Liver (tissue), 3 donors: Measurements from ENCODE around the gene SAMD8.
"Not testable (repeated sequence)": the region's sequence is repeated elsewhere in the genome, so short reads cannot be mapped to it uniquely, and the experiment has no call there.

ENCODE experiments used
- EGR1 ChIP-seq, 2 donors: IDR thresholded peaks; 2 replicates each; pipeline ENCODE4 v1.6.1; 2016 to 2018; ENCODE audit warnings: antibody characterized with exemption in 2 of 2, low read depth in 2 of 2
- GABPA ChIP-seq, 2 donors: IDR thresholded peaks in 1 of 2; conservative IDR thresholded peaks in 1 of 2; 2 replicates each; pipeline ENCODE4 v1.6.1; 2016; ENCODE audit warnings: antibody characterized with exemption in 2 of 2, mild to moderate bottlenecking in 1 of 2, moderate library complexity in 1 of 2
- JUND ChIP-seq, 2 donors: IDR thresholded peaks; 2 replicates each; pipeline ENCODE4 v1.6.1; 2016; ENCODE audit warnings: antibody characterized with exemption in 2 of 2
- NR2F2 ChIP-seq: IDR thresholded peaks from 2 replicates; pipeline ENCODE4 v1.6.1; 2016; ENCODE audit warnings: antibody characterized with exemption
- RAD21 ChIP-seq, 2 donors: IDR thresholded peaks; 2 replicates each; pipeline ENCODE4 v1.6.1; 2016; ENCODE audit warnings: antibody characterized with exemption in 2 of 2, mild to moderate bottlenecking in 2 of 2
- SP1 ChIP-seq: IDR thresholded peaks from 2 replicates; pipeline ENCODE4 v1.6.1; 2018; ENCODE audit warnings: antibody characterized with exemption, mild to moderate bottlenecking
- TAF1 ChIP-seq: conservative IDR thresholded peaks from 2 replicates; pipeline ENCODE4 v1.6.1; 2016; ENCODE audit warnings: antibody characterized with exemption, mild to moderate bottlenecking
- YY1 ChIP-seq: IDR thresholded peaks from 2 replicates; pipeline ENCODE4 v1.6.1; 2016; ENCODE audit warnings: antibody characterized with exemption, mild to moderate bottlenecking
- TF ChIP-seq, protein P1 (sequence below): fragments of 150-350 bp; IDR thresholded peaks from 2 replicates; pipeline ENCODE4 v1.5.1; 2017; ENCODE audit warnings: improper control_type of control experiment, low read depth, low read length; ENCODE audit not compliant: missing input control
- TF ChIP-seq, protein P2 (sequence below): IDR thresholded peaks from 2 replicates; pipeline ENCODE4 v1.6.1; 2016; ENCODE audit warnings: antibody characterized with exemption, mild to moderate bottlenecking
- TF ChIP-seq, protein P3 (sequence below): IDR thresholded peaks from 2 replicates; pipeline ENCODE4 v1.6.1; 2016; ENCODE audit warnings: antibody characterized with exemption
- TF ChIP-seq, protein P4 (sequence below): IDR thresholded peaks from 2 replicates; pipeline ENCODE4 v1.6.1; 2016; ENCODE audit warnings: antibody characterized with exemption
- donor health status: healthy.
- donor health status: healthy.

DNA sequence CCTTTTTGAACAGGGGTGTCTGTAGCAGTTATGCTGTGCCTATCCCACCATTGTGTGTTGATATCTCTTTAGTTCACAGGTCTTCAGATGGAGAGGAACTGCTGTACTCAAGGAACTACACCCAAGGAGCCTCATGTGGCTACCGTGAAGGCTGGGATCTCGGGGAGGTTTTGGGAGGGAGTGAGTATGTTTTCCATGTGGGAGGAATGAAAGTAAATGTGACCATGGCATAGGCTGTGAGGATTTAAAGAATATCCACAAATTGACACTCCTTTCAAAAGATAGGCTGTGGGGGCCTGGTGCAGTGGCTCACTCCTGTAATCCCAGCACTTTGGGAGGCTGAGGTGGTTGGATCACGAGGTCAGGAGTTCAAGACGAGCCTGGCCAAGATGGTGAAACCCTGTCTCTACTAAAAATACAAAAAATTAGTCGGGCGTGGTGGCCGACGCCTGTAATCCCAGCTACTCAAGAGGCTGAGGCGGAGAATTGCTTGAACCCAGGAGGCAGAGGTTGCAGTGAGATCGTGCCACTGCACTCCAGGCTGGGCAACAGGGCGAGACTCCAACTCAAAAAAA, 91.7 kb downstream of the SAMD8 start:
- TF ChIP-seq, protein P1, sequence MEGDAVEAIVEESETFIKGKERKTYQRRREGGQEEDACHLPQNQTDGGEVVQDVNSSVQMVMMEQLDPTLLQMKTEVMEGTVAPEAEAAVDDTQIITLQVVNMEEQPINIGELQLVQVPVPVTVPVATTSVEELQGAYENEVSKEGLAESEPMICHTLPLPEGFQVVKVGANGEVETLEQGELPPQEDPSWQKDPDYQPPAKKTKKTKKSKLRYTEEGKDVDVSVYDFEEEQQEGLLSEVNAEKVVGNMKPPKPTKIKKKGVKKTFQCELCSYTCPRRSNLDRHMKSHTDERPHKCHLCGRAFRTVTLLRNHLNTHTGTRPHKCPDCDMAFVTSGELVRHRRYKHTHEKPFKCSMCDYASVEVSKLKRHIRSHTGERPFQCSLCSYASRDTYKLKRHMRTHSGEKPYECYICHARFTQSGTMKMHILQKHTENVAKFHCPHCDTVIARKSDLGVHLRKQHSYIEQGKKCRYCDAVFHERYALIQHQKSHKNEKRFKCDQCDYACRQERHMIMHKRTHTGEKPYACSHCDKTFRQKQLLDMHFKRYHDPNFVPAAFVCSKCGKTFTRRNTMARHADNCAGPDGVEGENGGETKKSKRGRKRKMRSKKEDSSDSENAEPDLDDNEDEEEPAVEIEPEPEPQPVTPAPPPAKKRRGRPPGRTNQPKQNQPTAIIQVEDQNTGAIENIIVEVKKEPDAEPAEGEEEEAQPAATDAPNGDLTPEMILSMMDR: not testable (repeated sequence)
- TF ChIP-seq YY1; NR2F2; JUND (IDR thresholded peaks at IDR 0.05); GABPA (IDR thresholded peaks at IDR 0.05 in 1 of 2, conservative IDR thresholded peaks at IDR 0.05 in 1 of 2); SP1; RAD21 (IDR thresholded peaks at IDR 0.05); TAF1; EGR1 (IDR thresholded peaks at IDR 0.05; ENCODE audit: low read depth in 2 of 2): not testable (repeated sequence)
- TF ChIP-seq, protein P2, sequence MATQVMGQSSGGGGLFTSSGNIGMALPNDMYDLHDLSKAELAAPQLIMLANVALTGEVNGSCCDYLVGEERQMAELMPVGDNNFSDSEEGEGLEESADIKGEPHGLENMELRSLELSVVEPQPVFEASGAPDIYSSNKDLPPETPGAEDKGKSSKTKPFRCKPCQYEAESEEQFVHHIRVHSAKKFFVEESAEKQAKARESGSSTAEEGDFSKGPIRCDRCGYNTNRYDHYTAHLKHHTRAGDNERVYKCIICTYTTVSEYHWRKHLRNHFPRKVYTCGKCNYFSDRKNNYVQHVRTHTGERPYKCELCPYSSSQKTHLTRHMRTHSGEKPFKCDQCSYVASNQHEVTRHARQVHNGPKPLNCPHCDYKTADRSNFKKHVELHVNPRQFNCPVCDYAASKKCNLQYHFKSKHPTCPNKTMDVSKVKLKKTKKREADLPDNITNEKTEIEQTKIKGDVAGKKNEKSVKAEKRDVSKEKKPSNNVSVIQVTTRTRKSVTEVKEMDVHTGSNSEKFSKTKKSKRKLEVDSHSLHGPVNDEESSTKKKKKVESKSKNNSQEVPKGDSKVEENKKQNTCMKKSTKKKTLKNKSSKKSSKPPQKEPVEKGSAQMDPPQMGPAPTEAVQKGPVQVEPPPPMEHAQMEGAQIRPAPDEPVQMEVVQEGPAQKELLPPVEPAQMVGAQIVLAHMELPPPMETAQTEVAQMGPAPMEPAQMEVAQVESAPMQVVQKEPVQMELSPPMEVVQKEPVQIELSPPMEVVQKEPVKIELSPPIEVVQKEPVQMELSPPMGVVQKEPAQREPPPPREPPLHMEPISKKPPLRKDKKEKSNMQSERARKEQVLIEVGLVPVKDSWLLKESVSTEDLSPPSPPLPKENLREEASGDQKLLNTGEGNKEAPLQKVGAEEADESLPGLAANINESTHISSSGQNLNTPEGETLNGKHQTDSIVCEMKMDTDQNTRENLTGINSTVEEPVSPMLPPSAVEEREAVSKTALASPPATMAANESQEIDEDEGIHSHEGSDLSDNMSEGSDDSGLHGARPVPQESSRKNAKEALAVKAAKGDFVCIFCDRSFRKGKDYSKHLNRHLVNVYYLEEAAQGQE: not testable (repeated sequence)
- TF ChIP-seq, protein P3, sequence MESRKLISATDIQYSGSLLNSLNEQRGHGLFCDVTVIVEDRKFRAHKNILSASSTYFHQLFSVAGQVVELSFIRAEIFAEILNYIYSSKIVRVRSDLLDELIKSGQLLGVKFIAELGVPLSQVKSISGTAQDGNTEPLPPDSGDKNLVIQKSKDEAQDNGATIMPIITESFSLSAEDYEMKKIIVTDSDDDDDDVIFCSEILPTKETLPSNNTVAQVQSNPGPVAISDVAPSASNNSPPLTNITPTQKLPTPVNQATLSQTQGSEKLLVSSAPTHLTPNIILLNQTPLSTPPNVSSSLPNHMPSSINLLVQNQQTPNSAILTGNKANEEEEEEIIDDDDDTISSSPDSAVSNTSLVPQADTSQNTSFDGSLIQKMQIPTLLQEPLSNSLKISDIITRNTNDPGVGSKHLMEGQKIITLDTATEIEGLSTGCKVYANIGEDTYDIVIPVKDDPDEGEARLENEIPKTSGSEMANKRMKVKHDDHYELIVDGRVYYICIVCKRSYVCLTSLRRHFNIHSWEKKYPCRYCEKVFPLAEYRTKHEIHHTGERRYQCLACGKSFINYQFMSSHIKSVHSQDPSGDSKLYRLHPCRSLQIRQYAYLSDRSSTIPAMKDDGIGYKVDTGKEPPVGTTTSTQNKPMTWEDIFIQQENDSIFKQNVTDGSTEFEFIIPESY: not testable (repeated sequence)
- TF ChIP-seq, protein P4, sequence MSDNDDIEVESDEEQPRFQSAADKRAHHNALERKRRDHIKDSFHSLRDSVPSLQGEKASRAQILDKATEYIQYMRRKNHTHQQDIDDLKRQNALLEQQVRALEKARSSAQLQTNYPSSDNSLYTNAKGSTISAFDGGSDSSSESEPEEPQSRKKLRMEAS: not testable (repeated sequence)
